Activated CD4-positive, CD25-positive, alpha-beta regulatory T cell treated with anti-CD3 and anti-CD28 coated beads, Interleukin-2, amount 50 U/mL, for 16 hours (primary cell): ENCODE results near the gene RAPGEF5.

Source experiments
- DNase-seq: peaks from one replicate; pipeline ENCODE4 v3.0.0-alpha.2; 2020; ENCODE audit warnings: low read depth, low spot score

RAPGEF5 gene

GRCh38 chr7:22378199-22378980, 21.4 kb upstream of the RAPGEF5 start:
- DNase-seq: no peak

GRCh38 chr7:22377703-22378102, 20.7 kb upstream of the RAPGEF5 start:
- no peak for DNase-seq

GRCh38 chr7:22375359-22376048, 18.6 kb upstream of the RAPGEF5 start:
- DNase-seq: no peak

GRCh38 chr7:22373911-22374310, 17.0 kb upstream of the RAPGEF5 start:
- DNase-seq: no peak

GRCh38 chr7:22373388-22373787, 16.4 kb upstream of the RAPGEF5 start:
- no peak for DNase-seq

GRCh38 chr7:22372863-22373262, 15.9 kb upstream of the RAPGEF5 start:
- DNase-seq: no peak

- no peak for DNase-seq
Observed at GRCh38 chr7:22371878-22372277, 14.9 kb upstream of the RAPGEF5 start.

- DNase-seq: no peak
Observed at GRCh38 chr7:22364900-22365299, 7.9 kb upstream of the RAPGEF5 start.

- DNase-seq: no peak
Observed at GRCh38 chr7:22363756-22364422, 6.9 kb upstream of the RAPGEF5 start.

GRCh38 chr7:22361795-22362194, 4.8 kb upstream of the RAPGEF5 start:
- no peak for DNase-seq

GRCh38 chr7:22361320-22361719, 4.4 kb upstream of the RAPGEF5 start:
- no peak for DNase-seq

GRCh38 chr7:22358820-22359697, 2.1 kb upstream of the RAPGEF5 start:
- no peak for DNase-seq

- no peak for DNase-seq
Observed at GRCh38 chr7:22357311-22358175, 589 bp upstream of the RAPGEF5 start.

- DNase-seq: no peak
Observed at GRCh38 chr7:22356010-22356691, 803 bp downstream of the RAPGEF5 start.

GRCh38 chr7:22355620-22356009, 1.3 kb downstream of the RAPGEF5 start:
- no peak for DNase-seq

GRCh38 chr7:22354462-22354861, 2.5 kb downstream of the RAPGEF5 start:
- no peak for DNase-seq

GRCh38 chr7:22352887-22353286, 4.1 kb downstream of the RAPGEF5 start:
- DNase-seq: no peak

- DNase-seq: no peak
Observed at GRCh38 chr7:22351878-22352277, 5.1 kb downstream of the RAPGEF5 start.

GRCh38 chr7:22351329-22351692, 5.6 kb downstream of the RAPGEF5 start:
- no peak for DNase-seq
